ENCODE data around the gene RAB18.

DNA sequence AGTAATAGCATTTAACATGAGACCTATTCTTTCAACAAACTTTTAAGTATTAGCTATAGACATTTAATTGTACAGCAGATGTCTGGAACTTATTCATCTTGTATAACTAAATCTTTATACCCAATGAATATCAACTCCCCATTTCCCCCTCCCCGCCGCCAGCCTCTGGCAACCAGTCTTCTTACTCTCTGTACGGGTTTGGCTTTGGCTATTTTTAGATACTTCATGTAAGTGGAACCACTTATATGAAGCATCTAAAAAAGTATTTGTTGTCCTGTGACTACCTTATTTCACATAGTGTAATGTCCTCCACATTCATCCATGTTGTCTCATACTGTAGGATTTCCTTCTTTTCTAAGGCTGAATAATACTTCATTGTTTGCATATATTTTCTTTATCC is 60.8 kb downstream of the RAB18 start:
- no peak for TF ChIP-seq POLR2A (IDR thresholded peaks at IDR 0.05; ENCODE audit: low read depth, low read length)
- TF ChIP-seq TAF1 (IDR thresholded peaks at IDR 0.05; ENCODE audit: borderline replicate concordance, low read depth, low read length): no peak
- no peak for TF ChIP-seq POLR2AphosphoS5 (IDR thresholded peaks at IDR 0.05; ENCODE audit: low read depth, low read length)
